ENCODE results near the gene ANXA2. TPM values are rescaled to one million over a fixed set of nuclear protein-coding genes. Genes with fewer than 3 reads are reported as not detected.

ANXA2 gene
- total RNA-seq, 8 experiments from 2014 or later: 69.1 to 1,473 (median 614) TPM

DNA sequence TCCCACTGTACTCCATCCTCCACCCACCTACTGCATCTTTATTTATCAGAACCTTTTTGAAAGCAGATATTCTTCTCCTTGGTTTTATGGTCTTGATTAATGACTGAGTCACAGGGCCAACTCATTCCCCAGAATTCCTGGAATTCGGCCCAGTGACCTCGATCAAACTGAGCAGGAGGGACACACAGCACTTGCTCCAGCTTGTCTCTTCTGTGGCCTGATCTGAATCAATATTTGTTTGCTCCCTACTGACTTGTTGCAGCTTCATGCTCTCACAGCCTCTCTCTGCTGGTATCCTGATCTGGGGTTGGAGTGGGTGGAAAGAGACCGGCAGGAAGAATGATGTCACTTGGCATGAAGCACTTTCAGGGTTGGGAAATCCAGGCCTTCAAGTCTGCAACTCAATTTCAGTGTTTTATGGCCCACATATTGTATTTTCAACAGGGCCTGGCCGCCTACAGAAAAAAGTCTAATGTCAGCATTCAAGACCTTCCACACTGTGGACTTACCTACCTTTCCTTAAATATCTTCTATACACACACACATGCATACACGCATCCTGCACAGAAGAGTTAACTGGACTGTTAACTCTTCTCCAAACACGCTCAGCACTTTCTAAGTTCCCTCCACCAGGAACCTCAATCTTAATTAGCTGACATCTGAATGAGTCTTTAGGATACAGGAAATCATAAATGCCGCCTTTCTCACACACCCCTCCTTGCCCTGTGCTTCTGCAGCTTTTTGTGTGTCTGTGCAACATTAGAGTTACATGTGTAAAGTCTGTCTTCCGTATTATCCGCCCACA, 4.6 kb downstream of the ANXA2 start:
- WGBS, 10 experiments: 2 to 60% (median 32%) methylated on average over 1 to 8 of the region's 9 CpGs
- in situ Hi-C loops (cut with MboI; ENCODE audit: low pct_unique_long_range_greater_than_20kb in 2 of 9, low sequenced_read_pairs in 9 of 9, unreplicated experiment in 9 of 9): no loop called here

DNA sequence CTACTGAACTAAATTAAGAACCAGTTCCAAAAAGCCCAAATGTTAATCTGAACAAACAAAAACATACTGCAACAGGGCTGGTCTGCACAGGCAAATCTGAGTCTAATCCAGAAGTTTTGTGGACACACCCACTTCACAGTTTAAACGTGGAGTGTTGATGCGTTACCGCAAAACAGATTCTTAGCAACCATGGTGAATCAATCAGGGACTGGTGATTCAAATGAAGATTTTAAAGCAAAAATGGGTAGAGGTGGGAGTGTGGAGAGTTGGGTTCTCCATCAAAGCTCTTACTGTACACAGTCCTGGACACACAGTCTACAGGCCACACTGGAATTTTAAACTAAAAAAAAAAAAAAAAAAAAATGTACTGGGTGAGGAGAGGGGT, 5.2 kb downstream of the ANXA2 start:
- Histone ChIP-seq H3K4me1 (replicated peaks in 1 of 2) (peaks cover 63 to 80% of the 10 kb centered on the region in 2 donors), H3K27ac (peak overlapping the region in 1 of 2 donors; percentile 57), H3K4me3 (no peak overlapping the region)
- 0 to 60% (median 41%) methylated on average over 2 to 3 of the region's 3 CpGs for WGBS, 10 experiments
- in situ Hi-C loops (cut with MboI; ENCODE audit: low pct_unique_long_range_greater_than_20kb in 2 of 9, low sequenced_read_pairs in 9 of 9, unreplicated experiment in 9 of 9): no loop called here
- ATAC-seq (replicated peaks in 6 of 8): peak; percentile 7 to 29 (median 16)

More for the DNA sequence above, 4.6 kb downstream of the ANXA2 start:
- H3K4me3 ChIP-seq: no peak overlapping the region
- peak; percentile 1 to 62 (median 24) for ATAC-seq (replicated peaks in 6 of 8)
- peak overlapping the region in 1 of 2 donors; percentile 57 for H3K27ac ChIP-seq
- H3K4me1 ChIP-seq (replicated peaks in 1 of 2): peaks cover 63 to 81% of the 10 kb centered on the region in 2 donors

DNA sequence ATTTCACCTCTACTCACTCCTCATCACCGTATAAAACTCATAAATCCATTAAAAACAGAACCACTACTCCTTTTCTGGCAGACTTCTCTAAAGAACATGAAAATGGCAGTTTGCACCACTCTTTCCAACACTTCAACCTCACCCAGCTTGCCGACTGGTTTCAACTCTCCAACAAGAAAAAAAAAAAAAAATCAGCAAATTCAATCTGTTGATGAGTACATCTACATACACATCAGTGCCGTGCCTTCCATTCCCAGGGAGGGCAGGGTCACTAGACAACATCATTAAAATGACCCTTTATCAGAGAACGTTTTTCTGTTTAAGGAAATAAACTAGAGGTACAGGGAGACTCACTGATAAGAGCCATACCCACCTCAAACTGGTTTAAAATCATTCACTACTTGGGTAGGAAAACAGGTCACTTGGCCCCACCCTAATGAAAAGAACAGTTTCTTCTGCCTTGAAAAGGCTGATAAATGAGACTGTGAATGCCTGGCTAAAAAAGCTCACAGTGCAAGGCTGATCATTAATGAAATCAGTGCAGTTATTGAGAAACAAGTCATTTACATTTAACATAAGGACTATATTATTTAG, 6.0 kb downstream of the ANXA2 start:
- 0 to 21% (median 0%) methylated on average over 1 to 3 of the region's 4 CpGs; no CpG with 5 or more reads in 2 of the 10 experiments for WGBS, 10 experiments
- Histone ChIP-seq H3K4me1 (replicated peaks in 1 of 2) (peaks cover 63 to 74% of the 10 kb centered on the region in 2 donors), H3K27ac (no peak overlapping the region), H3K4me3 (no peak overlapping the region)
- in situ Hi-C loops (cut with MboI; ENCODE audit: low pct_unique_long_range_greater_than_20kb in 2 of 9, low sequenced_read_pairs in 9 of 9, unreplicated experiment in 9 of 9): no loop called here
- ATAC-seq (replicated peaks in 6 of 8): peak in 4 of 8 experiments; percentile 9 to 49 (median 11)

GRCh38 chr15:60390871-60391501, 6.8 kb downstream of the ANXA2 start:
- Histone ChIP-seq H3K4me3 (no peak overlapping the region), H3K4me1 (replicated peaks in 1 of 2) (peaks cover 58 to 73% of the 10 kb centered on the region in 2 donors), H3K27ac (peak overlapping the region in 1 of 2 donors; percentile 23)
- 0 to 80% (median 43%) methylated on average over 1 to 6 of the region's 6 CpGs for WGBS, 10 experiments
- in situ Hi-C loops (cut with MboI; ENCODE audit: low pct_unique_long_range_greater_than_20kb in 2 of 9, low sequenced_read_pairs in 9 of 9, unreplicated experiment in 9 of 9): no loop called here
- peak; percentile 41 to 66 (median 56) for ATAC-seq (replicated peaks in 6 of 8)

DNA sequence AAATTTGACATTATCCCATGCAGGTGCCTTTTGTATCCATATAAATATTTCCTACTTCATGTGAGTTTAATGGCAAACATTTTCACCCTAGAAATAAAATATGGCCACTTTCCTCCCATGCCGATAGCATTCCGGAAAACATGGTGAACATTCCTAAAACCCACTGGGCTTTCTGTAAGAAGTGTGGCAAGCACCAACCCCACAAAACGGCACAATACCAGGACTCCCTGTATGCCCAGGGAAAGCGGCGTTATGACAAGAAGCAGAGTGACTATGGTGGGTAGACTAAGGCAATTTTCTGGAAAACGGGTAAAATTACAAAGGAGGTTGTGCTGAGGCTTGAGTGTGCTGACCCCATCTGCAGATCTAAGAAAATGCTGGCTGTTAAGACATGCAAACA, 7.6 kb downstream of the ANXA2 start:
- H3K4me3 ChIP-seq: no peak overlapping the region
- no peak overlapping the region for H3K27ac ChIP-seq
- in situ Hi-C loops (cut with MboI; ENCODE audit: low pct_unique_long_range_greater_than_20kb in 2 of 9, low sequenced_read_pairs in 9 of 9, unreplicated experiment in 9 of 9): no loop called here
- peaks cover 51 to 66% of the 10 kb centered on the region in 2 donors for H3K4me1 ChIP-seq (replicated peaks in 1 of 2)
- ATAC-seq (replicated peaks in 6 of 8): no peak
- 0 to 100% (median 69%) methylated on average over 1 to 6 of the region's 6 CpGs for WGBS, 10 experiments

- H3K4me1 ChIP-seq (replicated peaks in 1 of 2): peaks cover 44 to 58% of the 10 kb centered on the region in 2 donors
- no peak overlapping the region for H3K27ac ChIP-seq
- 0 to 93% (median 71%) methylated on average over 2 to 7 of the region's 8 CpGs for WGBS, 10 experiments
- ATAC-seq (replicated peaks in 6 of 8): no peak
- H3K4me3 ChIP-seq: no peak overlapping the region
- in situ Hi-C loops (cut with MboI; ENCODE audit: low pct_unique_long_range_greater_than_20kb in 2 of 9, low sequenced_read_pairs in 9 of 9, unreplicated experiment in 9 of 9): no loop called here
These were observed 8.3 kb downstream of the ANXA2 start for GRCh38 chr15:60389261-60390077.

DNA sequence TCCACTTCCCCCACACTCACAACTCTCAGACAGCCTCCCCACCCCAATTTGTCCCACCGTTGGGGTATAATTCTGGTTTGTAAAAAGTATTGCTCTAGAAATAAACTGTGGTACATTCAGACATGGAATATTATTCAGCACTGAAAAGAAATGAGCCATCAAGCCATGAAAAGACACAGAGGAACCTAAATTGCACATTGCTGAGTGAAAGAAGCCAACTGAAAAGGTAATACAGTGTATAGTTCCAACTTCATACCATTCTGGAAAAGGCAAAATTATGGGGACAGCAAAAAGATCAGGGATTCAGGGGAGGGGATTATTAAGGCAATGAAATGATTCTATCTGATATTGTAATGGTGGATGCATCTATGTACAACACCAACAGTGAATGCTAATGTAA, 10.5 kb downstream of the ANXA2 start:
- WGBS, 10 experiments: 71 to 100% (median 83%) methylated on average over 1 of the region's 1 CpG; no CpG with 5 or more reads in 7 of the 10 experiments
- H3K27ac ChIP-seq: no peak overlapping the region
- H3K4me3 ChIP-seq: no peak overlapping the region
- peaks cover 22 to 37% of the 10 kb centered on the region in 2 donors for H3K4me1 ChIP-seq (replicated peaks in 1 of 2)
- no peak for ATAC-seq (replicated peaks in 6 of 8)
- in situ Hi-C loops (cut with MboI; ENCODE audit: low pct_unique_long_range_greater_than_20kb in 2 of 9, low sequenced_read_pairs in 9 of 9, unreplicated experiment in 9 of 9): no loop called here

DNA sequence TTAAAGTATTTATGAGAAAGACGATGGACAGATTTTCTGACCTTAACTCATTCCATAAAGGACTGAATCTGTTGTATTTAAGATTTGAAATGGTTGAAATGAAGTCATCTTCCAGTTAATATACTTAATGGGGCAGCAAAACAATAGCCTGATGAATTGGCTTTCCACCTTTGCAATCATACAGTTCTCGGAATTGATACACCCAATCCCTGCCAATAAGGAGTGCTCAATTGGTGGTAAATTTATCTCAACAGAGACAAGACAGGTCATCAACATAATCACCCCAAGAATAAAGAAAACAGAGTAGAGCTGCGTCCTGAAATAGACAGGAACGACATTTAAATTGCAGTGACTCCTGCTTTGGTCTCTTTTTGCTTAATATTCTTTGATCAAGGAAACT, 11.2 kb downstream of the ANXA2 start:
- in situ Hi-C loops (cut with MboI; ENCODE audit: low pct_unique_long_range_greater_than_20kb in 2 of 9, low sequenced_read_pairs in 9 of 9, unreplicated experiment in 9 of 9): no loop called here
- 40 to 86% (median 57%) methylated on average over 3 to 4 of the region's 4 CpGs; no CpG with 5 or more reads in 1 of the 10 experiments for WGBS, 10 experiments
- peaks cover 15 to 29% of the 10 kb centered on the region in 2 donors for H3K4me1 ChIP-seq (replicated peaks in 1 of 2)
- no peak overlapping the region for H3K4me3 ChIP-seq
- ATAC-seq (replicated peaks in 6 of 8): peak in 4 of 8 experiments; percentile 39 to 65 (median 50)
- no peak overlapping the region for H3K27ac ChIP-seq

GRCh38 chr15:60385620-60386552, 11.9 kb downstream of the ANXA2 start:
- Histone ChIP-seq H3K4me3 (no peak overlapping the region), H3K4me1 (replicated peaks in 1 of 2) (peaks cover 8 to 22% of the 10 kb centered on the region in 2 donors), H3K27ac (no peak overlapping the region)
- peak in 1 of 8 experiments; percentile 44 for ATAC-seq (replicated peaks in 6 of 8)
- 29 to 95% (median 76%) methylated on average over 2 to 7 of the region's 7 CpGs for WGBS, 10 experiments
- in situ Hi-C loops (cut with MboI; ENCODE audit: low pct_unique_long_range_greater_than_20kb in 2 of 9, low sequenced_read_pairs in 9 of 9, unreplicated experiment in 9 of 9): no loop called here

GRCh38 chr15:60384526-60385126, 13.2 kb downstream of the ANXA2 start:
- in situ Hi-C loops (cut with MboI; ENCODE audit: low pct_unique_long_range_greater_than_20kb in 2 of 9, low sequenced_read_pairs in 9 of 9, unreplicated experiment in 9 of 9): no loop called here
- no peak overlapping the region for H3K4me3 ChIP-seq
- no peak for ATAC-seq (replicated peaks in 6 of 8)
- H3K4me1 ChIP-seq (replicated peaks in 1 of 2): peaks cover 7 to 10% of the 10 kb centered on the region in 2 donors
- no peak overlapping the region for H3K27ac ChIP-seq
- WGBS, 10 experiments: 55 to 100% (median 84%) methylated on average over 2 to 3 of the region's 3 CpGs

- no peak overlapping the region for H3K4me3 ChIP-seq
- H3K27ac ChIP-seq: no peak overlapping the region
- peaks cover 10 to 11% of the 10 kb centered on the region in 2 donors for H3K4me1 ChIP-seq (replicated peaks in 1 of 2)
- in situ Hi-C loops (cut with MboI; ENCODE audit: low pct_unique_long_range_greater_than_20kb in 2 of 9, low sequenced_read_pairs in 9 of 9, unreplicated experiment in 9 of 9): no loop called here
- 0 to 100% (median 75%) methylated on average over 1 to 3 of the region's 3 CpGs; no CpG with 5 or more reads in 2 of the 10 experiments for WGBS, 10 experiments
- ATAC-seq (replicated peaks in 6 of 8): no peak
These were observed 13.7 kb downstream of the ANXA2 start for GRCh38 chr15:60384053-60384452.
